Measurements from ENCODE around the gene ATRX. TPM values are rescaled to one million over a fixed set of nuclear protein-coding genes. Genes with fewer than 3 reads are reported as not detected.

Gene ATRX
- total and polyA plus RNA-seq, 10 of the 15 experiments (the other 5 are each of a cell fraction or from before 2014, with no cell fraction given), result 19.4 to 73.8 (median 45.2) TPM

- H3K9me3 ChIP-seq (replicated peaks; ENCODE audit: control insufficient read depth, insufficient read depth, low read length), result no peaks in the 10 kb centered on the region
- ChIA-PET RAD21 (ENCODE audit: unreplicated experiment) (no interaction called here), CTCF (no interaction called here), SMC1A (ENCODE audit: uncharacterized antibody, unreplicated experiment) (no interaction called here), POLR2A (no interaction called here)
- H3K27ac ChIP-seq (ENCODE audit: control insufficient read depth, insufficient read depth), result no peak overlapping the region
- no peaks in the 10 kb centered on the region for H3K36me3 ChIP-seq (ENCODE audit: control insufficient read depth in 2 of 2, insufficient read depth in 2 of 2, low read length in 1 of 2)
- no peak overlapping the region for H3K4me2 ChIP-seq (ENCODE audit: control insufficient read depth, insufficient read depth)
- intact Hi-C loops (cut with micrococcal nuclease; ENCODE audit: unreplicated experiment) (loop anchor here (10.0 kb wide), 1 partner anchor 59 kb away; no protein-coding TSS in a partner anchor), in situ Hi-C loops (cut with MboI) (no loop called here)
- H2AFZ ChIP-seq (ENCODE audit: control insufficient read depth, low read depth, low read length), result no peak overlapping the region
- H3K4me1 ChIP-seq (ENCODE audit: control insufficient read depth, insufficient read depth, low read length), result no peaks in the 10 kb centered on the region
- no peaks in the 10 kb centered on the region for H3K27me3 ChIP-seq (replicated peaks in 1 of 2; ENCODE audit: control insufficient read depth in 2 of 2, insufficient read depth in 2 of 2, low read length in 1 of 2)
- DNase-seq (ENCODE audit: low read depth, low spot score) (no peak), FAIRE-seq (no peak), ATAC-seq (no peak)
- no peak overlapping the region for H3K9ac ChIP-seq (ENCODE audit: control insufficient read depth, insufficient read depth, low read length)
- H4K20me1 ChIP-seq (ENCODE audit: control insufficient read depth, insufficient read depth), result no peaks in the 10 kb centered on the region
- no TSS peak for BruUV-seq (replicated peaks)
- H3K79me2 ChIP-seq (ENCODE audit: control insufficient read depth, insufficient read depth, low read length), result no peaks in the 10 kb centered on the region
- H3K4me3 ChIP-seq, result no peak overlapping the region
- no peak for TF ChIP-seq KDM1A (IDR thresholded peaks at IDR 0.05; ENCODE audit: borderline replicate concordance)
- no peak for TF ChIP-seq FOS (IDR thresholded peaks at IDR 0.05; ENCODE audit: borderline replicate concordance, extremely low read depth, insufficient read length)
- no peak for TF ChIP-seq POLR2AphosphoS5 (IDR thresholded peaks at IDR 0.05; ENCODE audit: low read length)
- no peak for TF ChIP-seq EGR1 (IDR thresholded peaks at IDR 0.05; ENCODE audit: borderline replicate concordance in 1 of 2, low read depth in 2 of 2, low read length in 2 of 2)
- no peak for TF ChIP-seq ASH2L (IDR thresholded peaks at IDR 0.05; ENCODE audit: borderline replicate concordance, low read depth)
- TF ChIP-seq SRF (IDR thresholded peaks at IDR 0.05; ENCODE audit: low read depth in 2 of 2, low read length in 2 of 2), result no peak
- no peak for TF ChIP-seq RUNX3 (IDR thresholded peaks at IDR 0.05; ENCODE audit: low read length)
- TF ChIP-seq SKIL (IDR thresholded peaks at IDR 0.05; ENCODE audit: low read depth, poor library complexity, severe bottlenecking), result no peak
- no peak for TF ChIP-seq IKZF1 (conservative IDR thresholded peaks at IDR 0.05)
- TF ChIP-seq RELB (IDR thresholded peaks at IDR 0.05; ENCODE audit: low read depth), result no peak
- no peak for TF ChIP-seq REST (IDR thresholded peaks at IDR 0.05; ENCODE audit: low read depth, low read length)
- no peak for TF ChIP-seq CHD4 (IDR thresholded peaks at IDR 0.05)
Measured at GRCh38 chrX:77556276-77556675, 229.7 kb downstream of the ATRX start.
